K562 (cell line): ENCODE measurements around the gene EZH2. TPM values are rescaled to one million over a fixed set of nuclear protein-coding genes. Genes with fewer than 3 reads are reported as not detected.

Experiments
- ATAC-seq: fragments of 200-7000 bp; cut with Tn5 transposase; 3 replicates; pipeline ENCODE4 v1.9.1; 2020; ENCODE audit warnings: moderate library complexity
- BruUV-seq: library from RNA; stranded (reverse); fragments of 400-500 nt; replicated peaks from 2 replicates; lab custom pipeline; 2021; lab: Mats Ljungman, UMichigan
- CTCF ChIA-PET: fragments of 300-600 bp; formaldehyde crosslinking; extraction: SDS; loops from one replicate; lab custom pipeline; 2021; ENCODE audit warnings: low intra/inter-chr PET ratio; lab: Yijun Ruan, JAX
- POLR2A ChIA-PET: fragments of 300-600, 350-650 bp; sonication (Branson Sonifier 250); formaldehyde crosslinking; extraction: SDS; loops from one replicate; lab custom pipeline; 2021; ENCODE audit warnings: antibody characterized with exemption, inconsistent platforms; lab: Yijun Ruan, JAX
- DNase-seq, 4 experiments: peaks; one replicate each; pipeline versions ENCODE4 v3.0.0 to v3.0.0-alpha.2; 2011 to 2018; ENCODE audit warnings: low spot score in 3 of 4, mixed read lengths in 3 of 4; ENCODE audit errors: extremely low read depth in 1 of 4
- FAIRE-seq: peaks from 2 replicates; lab custom pipeline; 2011; peaks lifted over from hg19 to GRCh38; lab: Jason Lieb, UNC
- H2AFZ ChIP-seq: 2 replicates; pipeline ENCODE4 v1.6.0; 2011; ENCODE audit warnings: low read depth, low read length, control low read depth, inconsistent platforms
- H3K27ac ChIP-seq: fragments of 200-600 bp; 3 replicates; pipeline ENCODE4 v1.8.0; 2011; ENCODE audit warnings: low read depth, mild to moderate bottlenecking, control low read depth, inconsistent platforms, low read length, moderate library complexity, mixed read lengths; ENCODE audit errors: extremely low read depth
- H3K27me3 ChIP-seq, 2 experiments: fragments of 300-600 bp in 1 of 2; 2 replicates in 1 of 2; 3 replicates in 1 of 2; pipeline versions ENCODE4 v1.6.0 to v1.8.0; 2011; ENCODE audit warnings: inconsistent platforms in 2 of 2, low read length in 2 of 2, mild to moderate bottlenecking in 1 of 2, mixed read lengths in 1 of 2, moderate library complexity in 1 of 2; ENCODE audit not compliant: control insufficient read depth in 2 of 2, insufficient read depth in 2 of 2
- H3K36me3 ChIP-seq: fragments of 300-600 bp; 3 replicates; pipeline ENCODE4 v1.8.0; 2011; ENCODE audit warnings: mild to moderate bottlenecking, low read length, inconsistent platforms; ENCODE audit not compliant: control insufficient read depth, insufficient read depth
- H3K4me1 ChIP-seq, 2 experiments: fragments of 200-600 bp in 1 of 2; replicated peaks in 1 of 2; 2 replicates in 1 of 2; 3 replicates in 1 of 2; pipeline versions ENCODE4 v1.5.1 to v1.8.0; 2011; ENCODE audit warnings: inconsistent platforms in 2 of 2, low read length in 2 of 2, mild to moderate bottlenecking in 1 of 2, mixed read lengths in 1 of 2, moderate library complexity in 1 of 2; ENCODE audit not compliant: control insufficient read depth in 2 of 2, insufficient read depth in 2 of 2
- H3K4me2 ChIP-seq: 2 replicates; pipeline ENCODE4 v1.6.1; 2011; ENCODE audit warnings: low read length, control low read depth, inconsistent platforms, mixed read lengths; ENCODE audit not compliant: insufficient read depth
- H3K4me3 ChIP-seq: fragments of 200-600 bp; sonication (generic), shearing (Covaris generic); 2 replicates; pipeline ENCODE4 v1.5.1; 2016; ENCODE audit warnings: control low read depth, inconsistent platforms
- H3K79me2 ChIP-seq: fragments of 200-600 bp; 3 replicates; pipeline ENCODE4 v1.8.0; 2011; ENCODE audit warnings: low read length, inconsistent platforms; ENCODE audit not compliant: control insufficient read depth, insufficient read depth
- H3K9ac ChIP-seq, 2 experiments: 2 replicates each; pipeline versions ENCODE4 v1.6.0 to v1.6.1; 2011; ENCODE audit warnings: low read depth in 2 of 2, low read length in 2 of 2, control low read depth in 1 of 2, inconsistent platforms in 1 of 2, mild to moderate bottlenecking in 1 of 2, mixed read lengths in 1 of 2; ENCODE audit not compliant: insufficient read depth in 1 of 2
- H3K9me1 ChIP-seq: one replicate; pipeline ENCODE4 v1.6.0; 2011; ENCODE audit warnings: inconsistent platforms, mild to moderate bottlenecking, low read length, moderate library complexity; ENCODE audit not compliant: control insufficient read depth, insufficient read depth
- H3K9me3 ChIP-seq: replicated peaks from 2 replicates; pipeline ENCODE4 v1.5.1; 2011; ENCODE audit warnings: low read depth, low read length, inconsistent platforms; ENCODE audit not compliant: control insufficient read depth, insufficient read depth
- H4K20me1 ChIP-seq: replicated peaks from 2 replicates; pipeline ENCODE4 v1.6.1; 2011; ENCODE audit warnings: low read length, inconsistent platforms, mixed read lengths; ENCODE audit not compliant: control insufficient read depth, insufficient read depth
- MEF2A ChIP-seq: IDR thresholded peaks from 2 replicates; pipeline ENCODE4 v1.6.1; 2011; ENCODE audit warnings: low read depth, mild to moderate bottlenecking, low read length, moderate library complexity; ENCODE audit not compliant: control insufficient read depth
- MYNN ChIP-seq, 2 experiments: sonication (generic); formaldehyde crosslinking in 1 of 2; IDR thresholded peaks; 2 replicates each; pipeline versions ENCODE4 v1.5.0 to v1.6.1; 2016 to 2020; ENCODE audit warnings: antibody characterized with exemption in 1 of 2, missing genetic modification reagents in 1 of 2
- NELFE ChIP-seq: IDR thresholded peaks from 2 replicates; pipeline ENCODE4 v1.6.1; 2011; ENCODE audit warnings: mild to moderate bottlenecking; ENCODE audit not compliant: insufficient read depth, insufficient read length
- RFX1 ChIP-seq: fragments of 450-650 bp; IDR thresholded peaks from 2 replicates; pipeline ENCODE4 v1.6.1; 2016; ENCODE audit warnings: mild to moderate bottlenecking, moderate library complexity
- TAF7 ChIP-seq: fragments of 450-650 bp; IDR thresholded peaks from 2 replicates; pipeline ENCODE4 v1.6.1; 2016; ENCODE audit warnings: missing genetic modification characterization, missing compliant biosample characterization
- TCF7 ChIP-seq: sonication (generic); IDR thresholded peaks from 2 replicates; pipeline ENCODE4 v1.6.1; 2016; ENCODE audit warnings: antibody characterized with exemption, borderline replicate concordance
- U2AF2 ChIP-seq: fragments of 200-400 bp; formaldehyde crosslinking; optimal IDR thresholded peaks from 2 replicates; pipeline ENCODE3; 2017; ENCODE audit warnings: low read depth, mild to moderate bottlenecking, low read length
- WGBS: fragments of 100-300 bp; shearing (Covaris generic); methylation state at CpG from one replicate; pipeline ENCODE4 v1.1.6; 2016; ENCODE audit warnings: low coverage, mixed read lengths; ENCODE audit not compliant: insufficient coverage; ENCODE audit errors: missing lambda C conversion rate; 5-methylcytosine and 5-hydroxymethylcytosine counted together
- in situ Hi-C: fragments of 300-500 bp; cut with MboI; formaldehyde crosslinking; loops from 4 replicates; pipeline ENCODE4 v1.15.0; 2018; ENCODE audit warnings: inconsistent platforms, mixed read lengths
- intact Hi-C: fragments of 100-400 bp; cut with micrococcal nuclease; formaldehyde crosslinking; loops from 2 replicates; pipeline ENCODE4 v1.14.2; 2022
- polyA plus RNA-seq, 8 experiments: library from polyadenylated mRNA; depleted of rRNA in 4 of 8; stranded (reverse) in 5 of 8; unstranded in 3 of 8; fragments of >200 nt; fragmentation: Nextera tagmentation in 2 of 8; fragmentation: Illumina TruSeq in 1 of 8; extraction: Ambion mirVana in 2 of 8; extraction: Trizol in 1 of 8; gene quantifications; 2 replicates each; pipeline versions ENCODE4 v1.2.1 to v1.2.3, GENCODE V29; 2011 to 2014; ENCODE audit warnings: inconsistent platforms in 1 of 8, missing spikeins in 1 of 8
- total RNA-seq, 7 experiments: library from RNA; depleted of rRNA in 6 of 7; stranded (reverse); fragments of >200 nt in 6 of 7; fragmentation: Illumina TruSeq in 2 of 7; extraction: Trizol in 2 of 7; gene quantifications; 2 replicates each; pipeline versions ENCODE4 v1.2.1 to v1.2.3, GENCODE V29; 2011 to 2021; ENCODE audit warnings: low replicate concordance in 1 of 7
- TF ChIP-seq, protein P1 (sequence below): fragments of 250-450 bp; sonication (Bioruptor Pico); IDR thresholded peaks from 2 replicates; pipeline ENCODE4 v1.5.0; 2022; ENCODE audit warnings: mild to moderate bottlenecking

The EZH2 gene
- total and polyA plus RNA-seq, 9 of the 15 experiments (the other 6 are each of a cell fraction or from before 2014, with no cell fraction given) = 48.7 to 175 (median 98.6) TPM

DNA sequence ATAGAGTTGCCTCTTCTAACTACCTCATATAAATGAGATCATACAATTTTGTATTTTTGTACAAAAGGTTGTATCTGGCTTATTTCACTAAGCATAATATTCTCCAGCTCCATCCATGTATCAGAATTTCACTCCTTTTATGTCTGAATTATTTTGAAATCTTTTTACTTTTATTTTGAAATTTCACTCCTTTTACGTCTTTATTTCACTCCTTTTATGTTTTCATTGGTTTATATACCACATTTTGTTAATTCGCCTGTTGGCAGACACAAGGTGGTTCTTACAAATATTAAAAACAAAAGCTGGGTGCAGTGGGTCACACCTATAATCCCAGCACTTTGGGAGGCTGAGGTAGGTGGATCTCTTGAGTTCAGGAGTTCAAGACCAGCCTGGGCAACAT is 5.8 kb downstream of the EZH2 start:
- Histone ChIP-seq H3K27ac (no peak overlapping the region), H3K9me1 (no peaks in the 10 kb centered on the region), H4K20me1 (peaks cover 39% of the 10 kb centered on the region), H3K27me3 (no peaks in the 10 kb centered on the region), H3K9ac (no peak overlapping the region), H3K4me3 (no peak overlapping the region), H3K9me3 (no peaks in the 10 kb centered on the region), H3K79me2 (peaks cover 100% of the 10 kb centered on the region), H3K4me2 (no peak overlapping the region), H3K4me1 (peaks cover 12 to 32% of the 10 kb centered on the region in 2 experiments), H3K36me3 (peaks cover 16% of the 10 kb centered on the region; the same call in 2 of the 3 replicates), H2AFZ (no peak overlapping the region)
- in situ Hi-C loops = no loop called here
- WGBS = 82% methylated on average over 2 of the region's 2 CpGs
- TF ChIP-seq MYNN (IDR thresholded peaks at IDR 0.05) (peak; percentile 29; the same call in 1 of the 2 replicates), MYNN (CRISPR knock-in tag; IDR thresholded peaks at IDR 0.05) (no peak), U2AF2 (no peak), TAF7 (tag) (no peak), NELFE (no peak), TCF7 (no peak), RFX1 (0 out of 2 replicates have a peak, but pooled peaks have one; percentile 13), MEF2A (no peak)
- TF ChIP-seq, protein P1, sequence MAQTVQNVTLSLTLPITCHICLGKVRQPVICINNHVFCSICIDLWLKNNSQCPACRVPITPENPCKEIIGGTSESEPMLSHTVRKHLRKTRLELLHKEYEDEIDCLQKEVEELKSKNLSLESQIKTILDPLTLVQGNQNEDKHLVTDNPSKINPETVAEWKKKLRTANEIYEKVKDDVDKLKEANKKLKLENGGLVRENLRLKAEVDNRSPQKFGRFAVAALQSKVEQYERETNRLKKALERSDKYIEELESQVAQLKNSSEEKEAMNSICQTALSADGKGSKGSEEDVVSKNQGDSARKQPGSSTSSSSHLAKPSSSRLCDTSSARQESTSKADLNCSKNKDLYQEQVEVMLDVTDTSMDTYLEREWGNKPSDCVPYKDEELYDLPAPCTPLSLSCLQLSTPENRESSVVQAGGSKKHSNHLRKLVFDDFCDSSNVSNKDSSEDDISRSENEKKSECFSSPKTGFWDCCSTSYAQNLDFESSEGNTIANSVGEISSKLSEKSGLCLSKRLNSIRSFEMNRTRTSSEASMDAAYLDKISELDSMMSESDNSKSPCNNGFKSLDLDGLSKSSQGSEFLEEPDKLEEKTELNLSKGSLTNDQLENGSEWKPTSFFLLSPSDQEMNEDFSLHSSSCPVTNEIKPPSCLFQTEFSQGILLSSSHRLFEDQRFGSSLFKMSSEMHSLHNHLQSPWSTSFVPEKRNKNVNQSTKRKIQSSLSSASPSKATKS (CRISPR knock-in tag) = no peak
- ChIA-PET POLR2A (interaction anchor here (0.6 to 1.2 kb wide), 6 partner anchors 10 to 614 kb away, joined by 3 read pairs; no protein-coding TSS in a partner anchor), CTCF (interaction anchor here (0.6 kb wide), 1 partner anchor 18 kb away, joined by 3 read pairs; no protein-coding TSS in a partner anchor)
- DNase-seq (no peak), ATAC-seq (no peak), FAIRE-seq (no peak)
- intact Hi-C loops = no loop called here
- BruUV-seq = no TSS peak
